EL (cell line): ENCODE results near the gene MYRF.

Experiments used
- DNase-seq: peaks from one replicate; pipeline ENCODE4 v3.0.0-alpha.2; 2016

The MYRF gene

GRCh38 chr11:61828629-61829407 is 76.4 kb downstream of the MYRF start:
- peak; percentile 40 for DNase-seq

DNA sequence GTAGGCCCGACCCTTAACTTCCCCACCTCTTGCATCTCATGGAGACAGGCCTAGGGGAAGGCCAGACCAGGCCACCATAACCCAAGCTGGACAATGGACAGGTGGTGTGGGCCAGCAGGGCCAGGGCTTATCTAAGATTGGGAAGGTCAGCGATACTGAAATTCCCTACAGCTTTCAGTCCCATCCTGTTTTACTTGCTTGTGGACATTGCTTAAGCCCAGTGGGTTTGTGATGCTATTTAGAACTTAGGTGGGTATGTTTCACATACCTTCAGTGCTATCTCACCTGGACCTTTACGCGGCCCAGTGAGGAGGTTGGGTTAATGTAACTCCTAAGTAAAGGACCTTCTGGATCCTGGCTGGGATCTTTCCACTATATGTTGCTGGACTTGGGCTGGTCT is 77.4 kb downstream of the MYRF start:
- no peak for DNase-seq

DNA sequence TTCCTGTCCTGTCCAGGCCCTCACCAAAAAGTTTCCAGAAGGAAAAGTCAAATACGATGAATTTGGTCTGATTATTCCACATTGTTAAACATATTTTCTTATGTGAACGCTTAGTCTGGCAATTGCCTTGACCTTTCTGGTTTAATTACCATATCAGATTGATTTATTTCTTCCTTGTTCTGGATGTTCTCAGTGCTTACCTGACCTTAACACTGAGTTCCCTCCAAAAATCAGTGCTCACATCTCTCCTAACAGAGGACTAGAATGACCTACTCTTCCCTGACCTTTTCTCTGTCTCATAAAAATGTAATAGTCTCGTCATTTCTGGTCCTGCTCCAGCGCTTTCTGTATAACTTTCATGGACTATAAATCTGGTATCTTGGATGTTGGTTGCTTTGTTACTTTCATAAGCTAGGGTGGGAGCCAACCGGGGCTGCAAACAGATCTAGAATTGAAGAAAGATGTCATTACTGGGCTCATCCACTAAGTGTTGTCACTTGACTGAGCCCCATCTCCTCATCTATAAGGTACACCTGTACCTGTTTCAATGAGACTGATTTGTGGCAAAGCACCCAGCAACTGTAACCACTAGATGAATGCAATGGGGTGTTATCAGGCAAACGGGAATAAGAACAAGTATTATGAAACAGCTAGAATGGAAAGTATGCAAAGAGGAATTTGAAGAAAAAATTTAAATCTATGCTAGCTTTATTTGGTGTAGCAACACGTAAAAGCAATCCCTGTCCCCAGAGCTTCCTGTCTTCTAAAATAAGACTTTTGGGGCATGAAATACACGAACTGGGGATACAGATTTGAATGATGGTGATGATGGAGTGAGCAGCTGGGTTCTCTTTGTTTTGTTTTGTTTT is 78.0 kb downstream of the MYRF start:
- DNase-seq, result no peak

GRCh38 chr11:61832207-61832606 is 79.8 kb downstream of the MYRF start:
- DNase-seq, result no peak

DNA sequence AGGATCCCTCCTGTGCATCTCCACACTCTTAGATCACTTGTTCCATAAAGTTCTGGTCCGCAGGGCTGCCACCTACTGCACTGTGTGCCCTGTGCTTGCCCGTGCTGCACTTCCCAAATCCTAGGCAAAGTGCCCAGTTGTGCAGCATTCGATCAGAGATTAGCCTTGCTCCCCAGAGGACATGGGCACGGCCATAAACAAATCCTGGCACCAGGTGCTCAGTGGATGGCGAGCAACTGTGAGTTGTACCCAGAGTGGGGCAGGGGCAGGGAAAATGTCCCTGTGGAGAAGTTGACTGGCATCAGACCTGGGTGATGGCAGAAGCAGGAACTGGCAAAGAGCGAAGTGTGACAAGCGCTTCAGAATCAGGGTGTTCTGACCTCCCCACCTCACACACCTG is 80.3 kb downstream of the MYRF start:
- no peak for DNase-seq

DNA sequence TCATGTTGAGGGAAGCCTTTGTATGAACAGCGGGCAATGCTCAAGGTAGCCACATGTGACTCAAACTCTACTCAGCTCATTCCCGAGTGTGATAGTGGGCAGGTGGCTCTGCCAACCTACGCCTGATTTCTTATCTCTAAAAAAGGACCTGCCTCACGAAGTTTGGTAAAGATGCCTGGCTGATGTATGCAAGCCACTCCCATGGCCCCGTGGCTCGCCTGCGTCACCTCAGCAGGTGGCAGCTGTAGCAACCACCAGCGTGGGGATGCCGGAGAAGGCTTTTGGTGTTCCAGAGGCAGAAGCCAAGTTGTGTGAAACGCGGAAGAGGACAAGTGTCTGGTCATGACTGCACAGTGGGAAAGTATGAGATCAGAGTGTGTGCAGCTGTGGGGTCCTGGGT is 81.0 kb downstream of the MYRF start:
- no peak for DNase-seq

DNA sequence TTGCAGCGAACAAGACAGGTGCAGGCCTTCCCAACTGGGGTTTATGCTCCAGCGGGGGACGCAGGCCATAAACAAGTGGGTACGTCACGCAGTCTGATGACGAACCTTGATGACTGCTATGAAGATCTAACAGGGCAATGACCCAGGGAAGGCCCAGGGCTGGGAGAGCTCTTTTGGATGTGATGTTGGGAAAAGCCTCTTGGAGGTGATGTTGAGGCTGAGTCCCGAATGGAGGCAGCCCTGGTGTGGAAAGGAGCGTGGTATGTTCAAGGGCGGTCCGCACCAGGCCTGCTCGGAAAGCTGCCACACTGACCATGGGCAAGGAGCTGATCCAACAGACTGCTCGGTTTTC is 81.5 kb downstream of the MYRF start:
- DNase-seq, result no peak

GRCh38 chr11:61834278-61835048 is 82.0 kb downstream of the MYRF start:
- peak; percentile 38 for DNase-seq

DNA sequence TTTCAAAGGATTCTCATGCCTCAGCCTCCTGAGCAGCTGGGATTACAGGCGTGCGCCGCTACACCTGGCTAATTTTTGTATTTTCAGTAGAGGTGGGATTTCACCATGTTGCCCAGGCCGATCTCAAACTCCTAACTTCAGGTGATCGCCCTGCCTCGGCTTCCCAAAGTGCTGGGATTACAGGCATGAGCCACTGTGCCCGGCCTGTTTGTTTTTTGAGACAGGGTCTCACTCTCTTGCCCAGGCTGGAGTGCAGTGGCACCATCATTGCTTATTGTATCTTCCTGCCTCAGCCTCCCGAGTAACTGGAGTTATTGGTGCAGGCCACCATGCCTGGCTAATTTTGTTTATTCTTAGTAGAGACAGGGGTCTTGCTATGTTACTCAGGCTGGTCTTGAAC is 83.8 kb downstream of the MYRF start:
- DNase-seq, result no peak

- no peak for DNase-seq
Measured at GRCh38 chr11:61837411-61838005, 85.1 kb downstream of the MYRF start.
